Endothelial cell of umbilical vein (primary cell): Measurements from ENCODE around the gene ZMIZ1. TPM values are rescaled to one million over a fixed set of nuclear protein-coding genes. Genes with fewer than 3 reads are reported as not detected.

ENCODE experiments used
- BruUV-seq: library from RNA; stranded (reverse); fragments of 400-500 nt; replicated peaks from 2 replicates; lab custom pipeline; 2021; lab: Mats Ljungman, UMichigan
- CTCF ChIA-PET: fragments of 300-600, 350-600 bp; sonication (Branson Sonifier 250); formaldehyde crosslinking; loops from one replicate; lab custom pipeline; 2021; ENCODE audit warnings: antibody characterized with exemption, inconsistent platforms; lab: Charles Lee
- POLR2A ChIA-PET: fragments of 300-600, 350-600 bp; sonication (Branson Sonifier 250); formaldehyde crosslinking; loops from one replicate; lab custom pipeline; 2021; ENCODE audit warnings: antibody characterized with exemption, inconsistent platforms; lab: Charles Lee
- DNase-seq: peaks from one replicate; pipeline ENCODE4 v3.0.0-alpha.2; 2011; ENCODE audit warnings: low read depth, low spot score
- FAIRE-seq: peaks from 2 replicates; lab custom pipeline; 2011; peaks lifted over from hg19 to GRCh38; lab: Jason Lieb, UNC
- H2AFZ ChIP-seq: 2 replicates; pipeline ENCODE4 v1.6.0; 2012; ENCODE audit warnings: low read depth, low read length, control low read depth, inconsistent platforms
- H3K27ac ChIP-seq: 2 replicates; pipeline ENCODE4 v1.5.1; 2011; ENCODE audit warnings: low read depth, mild to moderate bottlenecking, control low read depth, low read length, moderate library complexity; ENCODE audit not compliant: insufficient read depth
- H3K27me3 ChIP-seq, 2 experiments: 2 replicates each; pipeline versions ENCODE4 v1.6.0 to v1.6.1; 2011; ENCODE audit warnings: low read length in 2 of 2, mixed read lengths in 1 of 2; ENCODE audit not compliant: control insufficient read depth in 2 of 2, insufficient read depth in 2 of 2
- H3K36me3 ChIP-seq, 2 experiments: 2 replicates in 1 of 2; 3 replicates in 1 of 2; pipeline ENCODE4 v1.5.1; 2011; ENCODE audit warnings: low read length in 2 of 2, mild to moderate bottlenecking in 1 of 2, moderate library complexity in 1 of 2; ENCODE audit not compliant: control insufficient read depth in 2 of 2, insufficient read depth in 2 of 2; ENCODE audit errors: extremely low read depth in 1 of 2
- H3K4me1 ChIP-seq: 3 replicates; pipeline ENCODE4 v1.5.1; 2011; ENCODE audit warnings: mild to moderate bottlenecking, low read length; ENCODE audit not compliant: control insufficient read depth, insufficient read depth; ENCODE audit errors: extremely low read depth
- H3K4me2 ChIP-seq: 2 replicates; pipeline ENCODE4 v1.6.1; 2011; ENCODE audit warnings: low read length, control low read depth, mixed read lengths; ENCODE audit not compliant: insufficient read depth
- H3K4me3 ChIP-seq, 3 experiments: fragments of 200-600 bp in 1 of 3; sonication (generic), shearing (Covaris generic) in 1 of 3; replicated peaks in 1 of 3; 2 replicates each; pipeline ENCODE4 v1.5.1; 2011 to 2016; ENCODE audit warnings: control low read depth in 3 of 3, low read length in 3 of 3, mild to moderate bottlenecking in 2 of 3, inconsistent platforms in 1 of 3, low read depth in 1 of 3, moderate library complexity in 1 of 3; ENCODE audit not compliant: insufficient read depth in 1 of 3
- H3K79me2 ChIP-seq: 2 replicates; pipeline ENCODE4 v1.6.0; 2012; ENCODE audit warnings: low read length, inconsistent platforms; ENCODE audit not compliant: control insufficient read depth, insufficient read depth
- H3K9ac ChIP-seq: replicated peaks from 2 replicates; pipeline ENCODE3; 2011; ENCODE audit warnings: low read length, control low read depth; ENCODE audit not compliant: insufficient read depth; ENCODE audit errors: extremely low read depth
- H3K9me1 ChIP-seq: replicated peaks from 3 replicates; pipeline ENCODE4 v1.6.0; 2011; ENCODE audit warnings: mild to moderate bottlenecking, low read length; ENCODE audit not compliant: control insufficient read depth, insufficient read depth; ENCODE audit errors: extremely low read depth
- H3K9me3 ChIP-seq: replicated peaks from 2 replicates; pipeline ENCODE4 v1.5.1; 2012; ENCODE audit warnings: low read length, inconsistent platforms; ENCODE audit not compliant: control insufficient read depth, insufficient read depth
- H4K20me1 ChIP-seq: replicated peaks from 2 replicates; pipeline ENCODE3; 2011; ENCODE audit warnings: mild to moderate bottlenecking, low read length; ENCODE audit not compliant: control insufficient read depth, insufficient read depth; ENCODE audit errors: extremely low read depth
- CTCF ChIP-seq, 2 donors: IDR thresholded peaks; 1 replicate in 1 of 2; 2 replicates in 1 of 2; pipeline ENCODE4 v1.5.1; 2011; ENCODE audit warnings: low read length in 2 of 2, mild to moderate bottlenecking in 2 of 2, moderate library complexity in 2 of 2, control low read depth in 1 of 2, inconsistent platforms in 1 of 2, low read depth in 1 of 2; ENCODE audit not compliant: insufficient read depth in 1 of 2; ENCODE audit errors: extremely low read depth in 1 of 2
- EZH2 ChIP-seq: IDR thresholded peaks from 2 replicates; pipeline ENCODE4 v1.6.1; 2012; ENCODE audit warnings: borderline replicate concordance, low read depth, mild to moderate bottlenecking, moderate library complexity, low read length, inconsistent platforms; ENCODE audit not compliant: severe bottlenecking
- FOS ChIP-seq: IDR thresholded peaks from 2 replicates; pipeline ENCODE4 v1.6.1; 2011; ENCODE audit warnings: mild to moderate bottlenecking, low read length, moderate library complexity, borderline replicate concordance; ENCODE audit not compliant: insufficient read depth
- JUN ChIP-seq: IDR thresholded peaks from 2 replicates; pipeline ENCODE4 v1.6.1; 2011; ENCODE audit warnings: borderline replicate concordance, low read depth; ENCODE audit not compliant: insufficient read length, insufficient read depth
- MAX ChIP-seq: IDR thresholded peaks from 2 replicates; pipeline ENCODE4 v1.6.1; 2011; ENCODE audit not compliant: insufficient read depth, insufficient read length
- POLR2A ChIP-seq: IDR thresholded peaks from 2 replicates; pipeline ENCODE4 v1.6.1; 2012; ENCODE audit warnings: low read depth, mild to moderate bottlenecking, control low read depth, low read length
- POLR2AphosphoS5 ChIP-seq: IDR thresholded peaks from 2 replicates; pipeline ENCODE4 v1.6.1; 2012; ENCODE audit warnings: low read depth, mild to moderate bottlenecking, control low read depth, low read length, moderate library complexity; ENCODE audit not compliant: insufficient read depth
- dilution Hi-C: fragments of 300-500 bp; cut with MboI; formaldehyde crosslinking; loops from one replicate; pipeline ENCODE4 v1.15.0; 2019; ENCODE audit warnings: low sequenced_read_pairs; ENCODE audit not compliant: extremely low pct_ligation_motif_present
- intact Hi-C: fragments of 100-400 bp; cut with micrococcal nuclease; formaldehyde crosslinking; loops from one replicate; pipeline ENCODE4 v1.10.0; 2022
- polyA plus RNA-seq, 4 experiments: library from polyadenylated mRNA; depleted of rRNA in 3 of 4; stranded (reverse) in 3 of 4; unstranded in 1 of 4; fragments of >200 nt; gene quantifications; 2 replicates each; pipeline versions ENCODE4 v1.2.1 to v1.2.3, GENCODE V29; 2011 to 2012; ENCODE audit warnings: missing spikeins in 1 of 4
- total RNA-seq: library from RNA; stranded (reverse); gene quantifications from 2 replicates; pipeline ENCODE4 v1.2.3, GENCODE V29; 2021

Gene ZMIZ1
- total and polyA plus RNA-seq, 2 donors (not counting 3 experiments of a cell fraction or from before 2014, with no cell fraction given) = 12.5 to 46.7 TPM

- BruUV-seq = no TSS peak
- intact Hi-C loops = no loop called here
- DNase-seq (no peak), FAIRE-seq (no peak)
- Histone ChIP-seq H2AFZ (no peak overlapping the region), H3K79me2 (no peaks in the 10 kb centered on the region), H3K4me3 (no peak overlapping the region), H3K9ac (no peak overlapping the region), H3K27me3 (no peaks in the 10 kb centered on the region), H3K36me3 (peaks cover 3 to 24% of the 10 kb centered on the region in 2 experiments), H3K27ac (no peak overlapping the region), H3K4me1 (no peaks in the 10 kb centered on the region), H4K20me1 (no peaks in the 10 kb centered on the region), H3K4me2 (no peak overlapping the region), H3K9me3 (no peaks in the 10 kb centered on the region), H3K9me1 (no peaks in the 10 kb centered on the region)
- dilution Hi-C loops = no loop called here
- CTCF ChIA-PET = interaction anchor here (1.3 kb wide), 1 partner anchor 18 kb away, joined by 3 read pairs; no protein-coding TSS in a partner anchor
- POLR2A ChIA-PET = no interaction called here
- TF ChIP-seq POLR2A (no peak), POLR2AphosphoS5 (no peak), CTCF (IDR thresholded peaks at IDR 0.05; ENCODE audit: extremely low read depth in 1 of 2, insufficient read depth in 1 of 2, low read depth in 1 of 2, low read length in 2 of 2) (no peak), MAX (no peak), EZH2 (no peak), FOS (no peak), JUN (no peak)
Measured at GRCh38 chr10:79356104-79356503, 287.3 kb downstream of the ZMIZ1 start.
